AG09309 (cell line): ENCODE data around the gene SPAG17.

Experiments used
- DNase-seq: peaks from one replicate; pipeline ENCODE4 v3.0.0-alpha.2; 2010; ENCODE audit warnings: low read depth
- H3K4me3 ChIP-seq: 2 replicates; pipeline ENCODE4 v1.5.1; 2011; ENCODE audit warnings: mild to moderate bottlenecking, low read depth, low read length, moderate library complexity; ENCODE audit not compliant: control insufficient read depth
- TF ChIP-seq, protein P1 (sequence below): IDR thresholded peaks from 2 replicates; pipeline ENCODE4 v1.5.1; 2011; ENCODE audit warnings: mild to moderate bottlenecking, low read depth, low read length, inconsistent platforms; ENCODE audit not compliant: insufficient read depth, control insufficient read depth; ENCODE audit errors: missing control alignments

Gene SPAG17

DNA sequence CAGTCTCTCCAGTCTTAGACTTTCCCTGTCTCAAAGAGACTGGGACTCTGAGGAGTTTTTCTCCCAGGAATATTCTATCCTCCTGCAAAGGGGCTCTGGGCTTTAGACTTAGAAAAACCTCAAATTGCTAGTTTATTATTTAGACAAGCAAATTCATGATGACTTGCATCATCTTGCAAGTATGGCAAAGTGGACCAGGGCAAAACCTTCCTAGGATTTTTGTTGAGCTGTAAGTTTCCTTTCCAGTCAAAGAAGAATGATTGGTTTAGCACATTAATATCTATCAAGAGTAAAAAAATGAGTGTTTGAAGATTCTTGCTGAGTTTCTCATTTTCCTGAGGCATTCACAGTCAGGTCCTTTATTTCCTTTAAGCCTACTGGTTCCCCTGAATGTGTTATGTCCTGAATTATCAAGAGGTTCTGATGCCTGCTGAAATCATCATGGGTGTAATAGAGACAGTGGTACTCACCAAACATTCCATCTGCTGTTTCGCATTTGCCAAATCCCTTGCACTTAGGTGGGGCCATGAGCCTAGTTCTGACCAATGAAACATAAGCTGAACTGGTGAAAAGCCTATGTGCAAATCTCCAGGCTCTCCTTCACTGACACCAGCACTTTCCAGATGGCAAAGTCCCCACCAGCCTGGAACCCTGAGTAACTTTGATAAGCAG lies 25.2 kb upstream of the SPAG17 start:
- TF ChIP-seq, protein P1, sequence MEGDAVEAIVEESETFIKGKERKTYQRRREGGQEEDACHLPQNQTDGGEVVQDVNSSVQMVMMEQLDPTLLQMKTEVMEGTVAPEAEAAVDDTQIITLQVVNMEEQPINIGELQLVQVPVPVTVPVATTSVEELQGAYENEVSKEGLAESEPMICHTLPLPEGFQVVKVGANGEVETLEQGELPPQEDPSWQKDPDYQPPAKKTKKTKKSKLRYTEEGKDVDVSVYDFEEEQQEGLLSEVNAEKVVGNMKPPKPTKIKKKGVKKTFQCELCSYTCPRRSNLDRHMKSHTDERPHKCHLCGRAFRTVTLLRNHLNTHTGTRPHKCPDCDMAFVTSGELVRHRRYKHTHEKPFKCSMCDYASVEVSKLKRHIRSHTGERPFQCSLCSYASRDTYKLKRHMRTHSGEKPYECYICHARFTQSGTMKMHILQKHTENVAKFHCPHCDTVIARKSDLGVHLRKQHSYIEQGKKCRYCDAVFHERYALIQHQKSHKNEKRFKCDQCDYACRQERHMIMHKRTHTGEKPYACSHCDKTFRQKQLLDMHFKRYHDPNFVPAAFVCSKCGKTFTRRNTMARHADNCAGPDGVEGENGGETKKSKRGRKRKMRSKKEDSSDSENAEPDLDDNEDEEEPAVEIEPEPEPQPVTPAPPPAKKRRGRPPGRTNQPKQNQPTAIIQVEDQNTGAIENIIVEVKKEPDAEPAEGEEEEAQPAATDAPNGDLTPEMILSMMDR, result no peak
- DNase-seq, result no peak

DNA sequence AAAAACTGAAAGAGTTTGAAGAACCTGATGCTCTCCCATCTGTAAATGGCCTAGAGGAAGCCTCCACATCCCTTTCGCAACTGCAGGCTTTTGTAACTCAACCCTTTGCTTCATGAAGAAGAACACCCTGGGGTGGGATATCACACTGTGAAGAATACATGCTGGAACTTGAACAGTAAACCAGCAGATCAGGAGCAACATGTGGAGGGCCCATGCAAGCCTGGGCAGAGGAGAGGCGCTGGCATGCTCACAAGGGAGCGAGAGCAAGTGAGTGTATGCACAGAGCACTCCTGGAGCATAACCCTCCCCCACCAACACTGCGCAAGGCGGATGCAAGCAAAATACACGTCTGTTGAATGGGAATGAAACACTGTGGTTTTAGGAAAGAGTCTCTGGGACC lies 24.6 kb upstream of the SPAG17 start:
- no peak for DNase-seq
- H3K4me3 ChIP-seq, result no peak overlapping the region
- TF ChIP-seq, protein P1, result no peak

More for the DNA sequence above, 25.2 kb upstream of the SPAG17 start:
- H3K4me3 ChIP-seq, result no peak overlapping the region

DNA sequence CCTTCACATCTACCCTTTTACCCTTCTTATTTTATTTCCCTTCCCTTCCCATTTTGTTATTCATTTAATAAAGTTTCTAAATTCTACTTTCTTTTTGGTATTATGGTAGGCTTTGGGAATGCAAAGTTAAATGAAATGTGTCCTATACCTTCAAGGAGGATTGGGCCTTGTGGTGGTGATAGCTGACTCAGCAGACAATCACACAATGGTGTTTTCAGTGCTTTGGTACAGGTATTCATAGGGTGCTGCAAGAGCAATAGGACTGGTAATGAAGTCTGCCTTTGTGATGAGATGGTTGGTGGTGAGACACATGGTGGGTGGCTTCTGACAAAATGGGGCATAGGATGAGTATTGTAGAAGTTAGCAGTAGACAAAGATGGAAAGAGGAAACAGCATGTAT lies 21.9 kb upstream of the SPAG17 start:
- no peak overlapping the region for H3K4me3 ChIP-seq
- TF ChIP-seq, protein P1, result no peak
- no peak for DNase-seq

DNA sequence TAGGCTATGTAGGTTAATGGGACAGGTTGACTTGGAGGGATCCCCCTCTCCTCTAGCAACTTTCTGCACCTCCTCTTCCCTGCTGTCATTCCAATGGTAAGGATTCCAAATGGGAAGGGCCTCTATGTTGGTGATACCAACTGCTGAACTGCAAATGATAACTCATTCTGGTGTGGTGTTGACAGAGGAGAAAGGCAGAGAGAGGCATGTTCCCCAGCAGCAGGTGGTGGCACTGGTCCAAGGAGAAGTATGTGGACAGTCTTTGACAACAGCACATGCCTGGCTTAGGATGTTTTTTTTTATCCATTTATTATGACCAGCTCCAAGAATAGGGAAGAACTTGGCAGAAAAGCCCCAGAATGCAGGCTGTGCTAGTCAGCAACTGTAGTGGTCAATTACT lies 19.6 kb upstream of the SPAG17 start:
- TF ChIP-seq, protein P1, result no peak
- no peak for DNase-seq
- H3K4me3 ChIP-seq, result no peak overlapping the region

DNA sequence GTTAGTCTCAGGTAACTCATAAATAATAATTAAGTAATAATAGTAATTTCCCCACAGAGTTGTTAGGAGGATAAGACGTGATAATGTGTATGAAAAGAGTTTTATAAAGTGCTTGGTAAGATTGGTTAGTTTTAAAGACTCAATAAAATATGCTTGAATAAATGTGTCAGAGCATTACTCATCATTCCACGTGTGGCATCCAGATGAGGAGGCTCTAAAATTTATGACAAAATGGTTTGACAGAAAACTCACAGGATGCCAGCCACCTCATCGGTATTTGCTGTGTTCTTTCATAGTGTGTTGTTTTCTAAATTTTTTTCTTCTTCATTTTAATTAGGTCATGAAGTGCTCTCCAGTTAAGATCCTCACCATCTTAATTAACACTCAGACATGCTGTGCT lies 19.1 kb upstream of the SPAG17 start:
- TF ChIP-seq, protein P1, result no peak
- peak; percentile 14 for DNase-seq
- H3K4me3 ChIP-seq, result no peak overlapping the region

DNA sequence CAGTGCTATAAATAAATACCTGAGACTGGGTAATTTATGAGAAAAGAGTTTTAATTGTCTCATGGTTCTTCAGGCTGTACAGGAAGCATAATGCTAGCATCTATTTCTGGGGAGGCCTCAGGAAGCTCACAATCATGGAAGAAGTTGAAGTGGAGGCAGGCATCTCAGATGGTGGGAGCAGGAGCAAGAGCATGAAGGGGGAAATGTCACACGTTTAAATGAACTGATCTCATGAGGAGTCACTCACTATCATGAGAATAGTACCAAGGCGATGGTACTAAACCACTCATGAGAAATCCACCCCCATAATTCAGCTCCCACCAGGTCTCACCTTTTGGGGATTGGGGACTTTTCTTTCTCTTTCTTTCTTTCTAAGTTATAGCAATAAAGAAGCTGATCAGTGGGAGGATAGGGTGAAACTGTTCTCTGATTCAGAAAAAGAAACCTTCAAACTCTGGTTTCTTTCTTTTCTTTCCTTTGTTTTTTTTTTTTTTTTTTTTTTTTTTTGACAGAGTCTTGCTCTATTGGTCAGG lies 17.1 kb upstream of the SPAG17 start:
- no peak overlapping the region for H3K4me3 ChIP-seq
- TF ChIP-seq, protein P1, result no peak
- DNase-seq, result no peak

DNA sequence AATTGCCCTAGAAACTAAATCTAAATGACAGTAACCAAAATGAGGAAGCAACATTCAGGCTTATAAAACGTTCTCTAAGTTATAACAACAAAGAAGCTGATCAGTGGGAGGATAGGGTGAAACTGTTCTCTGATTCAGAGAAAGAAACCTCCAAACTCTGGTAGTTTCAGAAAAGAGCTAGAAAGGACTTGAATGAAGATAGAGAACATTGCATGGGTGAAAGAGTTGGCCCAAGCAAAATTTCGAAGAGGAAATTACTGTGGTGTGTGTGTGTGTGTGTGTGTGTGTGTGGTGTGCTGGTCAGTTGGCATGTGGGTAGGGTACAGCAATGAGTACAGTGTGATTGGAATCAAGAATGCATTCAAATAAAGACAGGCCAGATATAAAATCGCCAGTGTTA lies 16.5 kb upstream of the SPAG17 start:
- H3K4me3 ChIP-seq, result no peak overlapping the region
- TF ChIP-seq, protein P1, result no peak
- no peak for DNase-seq
